Measurements from ENCODE around the gene CCDC197.

DNA sequence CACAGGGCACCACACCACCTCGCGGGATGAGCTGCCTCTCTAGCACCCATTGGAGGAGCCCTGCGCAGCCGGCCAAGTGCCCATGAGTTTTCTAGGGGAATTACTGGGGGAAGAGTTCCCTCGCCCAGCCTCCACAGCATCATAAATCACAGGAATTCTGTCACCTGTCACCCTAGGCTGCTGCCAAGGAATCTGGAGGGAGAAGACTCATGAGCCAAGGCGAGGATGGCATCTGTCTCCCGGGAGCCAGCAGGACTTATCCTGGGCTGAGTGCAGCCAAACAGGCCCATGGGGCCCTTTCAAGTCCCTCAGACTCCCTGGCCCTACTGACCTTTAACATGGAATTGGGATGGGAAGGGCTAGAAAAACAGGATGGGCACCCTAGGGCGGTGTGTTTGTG lies 21.2 kb downstream of the CCDC197 start:
- TF ChIP-seq, protein P1, sequence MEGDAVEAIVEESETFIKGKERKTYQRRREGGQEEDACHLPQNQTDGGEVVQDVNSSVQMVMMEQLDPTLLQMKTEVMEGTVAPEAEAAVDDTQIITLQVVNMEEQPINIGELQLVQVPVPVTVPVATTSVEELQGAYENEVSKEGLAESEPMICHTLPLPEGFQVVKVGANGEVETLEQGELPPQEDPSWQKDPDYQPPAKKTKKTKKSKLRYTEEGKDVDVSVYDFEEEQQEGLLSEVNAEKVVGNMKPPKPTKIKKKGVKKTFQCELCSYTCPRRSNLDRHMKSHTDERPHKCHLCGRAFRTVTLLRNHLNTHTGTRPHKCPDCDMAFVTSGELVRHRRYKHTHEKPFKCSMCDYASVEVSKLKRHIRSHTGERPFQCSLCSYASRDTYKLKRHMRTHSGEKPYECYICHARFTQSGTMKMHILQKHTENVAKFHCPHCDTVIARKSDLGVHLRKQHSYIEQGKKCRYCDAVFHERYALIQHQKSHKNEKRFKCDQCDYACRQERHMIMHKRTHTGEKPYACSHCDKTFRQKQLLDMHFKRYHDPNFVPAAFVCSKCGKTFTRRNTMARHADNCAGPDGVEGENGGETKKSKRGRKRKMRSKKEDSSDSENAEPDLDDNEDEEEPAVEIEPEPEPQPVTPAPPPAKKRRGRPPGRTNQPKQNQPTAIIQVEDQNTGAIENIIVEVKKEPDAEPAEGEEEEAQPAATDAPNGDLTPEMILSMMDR (IDR thresholded peaks at IDR 0.05; ENCODE audit: borderline replicate concordance, extremely low read depth, low read length, poor library complexity, severe bottlenecking): no peak
- TF ChIP-seq EZH2 (IDR thresholded peaks at IDR 0.05; ENCODE audit: borderline replicate concordance, low read depth, low read length, severe bottlenecking): no peak

Measured in DND-41 (cell line).